Stomach (tissue), 9 donors: ENCODE data around the gene AUTS2. TPM values are rescaled to one million over a fixed set of nuclear protein-coding genes. Genes with fewer than 3 reads are reported as not detected.
A peak's percentile ranks its signal among the peaks of the same experiment; 100 is the strongest.

Experiments used
- DNase-seq, 2 donors: peaks; one replicate each; pipeline versions ENCODE4 v3.0.0 to v3.0.0-alpha.2; 2013 to 2019
- H3K27ac ChIP-seq, 5 donors: fragments of 200-600 bp in 4 of 5; sonication (generic) in 4 of 5; one replicate each; pipeline ENCODE4 v1.5.1; 2013 to 2019; ENCODE audit warnings: mild to moderate bottlenecking in 1 of 5, moderate library complexity in 1 of 5
- H3K27me3 ChIP-seq, 3 donors: fragments of 200-600 bp; sonication (generic); one replicate each; pipeline ENCODE4 v1.5.1; 2017 to 2019; ENCODE audit warnings: mixed run types in 1 of 3
- H3K36me3 ChIP-seq, 4 donors: fragments of 200-600 bp; sonication (generic); 1 replicate in 3 of 4; 2 replicates in 1 of 4; pipeline ENCODE4 v1.5.1; 2016 to 2019
- H3K4me1 ChIP-seq, 4 donors: fragments of 200-600 bp; sonication (generic); one replicate each; pipeline ENCODE4 v1.5.1; 2016 to 2019
- H3K4me3 ChIP-seq, 4 donors: fragments of 200-600 bp; sonication (generic) in 3 of 4; one replicate each; pipeline ENCODE4 v1.5.1; 2016 to 2019; ENCODE audit warnings: mild to moderate bottlenecking in 1 of 4
- H3K9me3 ChIP-seq, 4 donors: fragments of 200-600 bp; sonication (generic); one replicate each; pipeline ENCODE4 v1.5.1; 2016 to 2019
- EP300 ChIP-seq: sonication (generic); formaldehyde crosslinking; IDR thresholded peaks from one replicate; pipeline ENCODE4 v1.6.1; 2017; ENCODE audit warnings: antibody characterized with exemption
- POLR2A ChIP-seq, 4 donors: fragments of 450-650 bp; IDR thresholded peaks; one replicate each; pipeline ENCODE4 v1.6.1; 2016; ENCODE audit warnings: antibody characterized with exemption in 4 of 4, control low read depth in 2 of 4, mild to moderate bottlenecking in 1 of 4, moderate library complexity in 1 of 4
- POLR2AphosphoS5 ChIP-seq, 3 donors: sonication (generic); formaldehyde crosslinking; IDR thresholded peaks; one replicate each; pipeline ENCODE4 v1.6.1; 2016; ENCODE audit warnings: antibody characterized with exemption in 3 of 3
- WGBS, 5 donors: extraction: QIAGEN DNeasy Blood & Tissue Kit in 3 of 5; methylation state at CpG; one replicate each; pipeline versions ENCODE4 v1.1.5 to v1.1.7; 2013 to 2018; 5-methylcytosine and 5-hydroxymethylcytosine counted together
- intact Hi-C: fragments of 100-400 bp; cut with DNase I; formaldehyde crosslinking; loops from one replicate; pipeline ENCODE4 v1.15.1; 2023; ENCODE audit warnings: low total_unique reads
- polyA plus RNA-seq, 3 donors: library from polyadenylated mRNA; stranded (reverse); fragments of 200-250 nt; gene quantifications; one replicate each; pipeline ENCODE4 v1.2.3, GENCODE V29; 2013
- total RNA-seq, 5 donors: library from RNA; depleted of rRNA; stranded (reverse); fragments of >200 nt; gene quantifications; one replicate each; pipeline versions ENCODE4 v1.1.0 to v1.2.3, GENCODE V29; 2014 to 2016
- TF ChIP-seq, protein P1 (sequence below), 7 experiments: fragments of 450-650 bp in 4 of 7; fragments of 200-600 bp in 3 of 7; sonication (generic) in 3 of 7; IDR thresholded peaks; one replicate each; pipeline ENCODE4 v1.5.1; 2016 to 2019; ENCODE audit warnings: antibody characterized with exemption in 7 of 7, control low read depth in 2 of 7, mild to moderate bottlenecking in 1 of 7
- donor health status: healthy with polysubstance abuse.
- donor health status: Bipolar disorder and iron deficiency.
- donor health status: healthy.

The AUTS2 gene
- total and polyA plus RNA-seq, 8 donors = 3.8 to 90.3 (median 38.1) TPM

DNA sequence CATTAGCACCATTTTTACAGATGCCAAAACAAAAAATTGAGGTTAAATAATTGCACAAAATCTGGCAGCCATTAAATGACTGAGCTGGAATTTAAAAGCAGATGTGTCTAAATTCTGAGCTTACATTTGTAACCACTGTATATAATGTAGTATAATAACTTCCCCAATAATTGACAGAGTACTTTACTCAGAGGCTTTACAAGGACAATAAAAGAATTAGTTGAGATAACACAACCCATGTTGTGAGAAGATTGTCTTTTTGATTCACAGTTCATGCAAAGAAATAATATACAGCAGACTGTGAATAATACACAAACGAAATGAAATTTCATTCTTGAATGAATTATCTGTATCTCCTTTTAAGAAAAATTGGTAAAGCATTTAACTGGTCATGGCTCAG is 417.1 kb downstream of the AUTS2 start:
- no peak for TF ChIP-seq POLR2A (IDR thresholded peaks at IDR 0.05)
- TF ChIP-seq EP300 = no peak
- TF ChIP-seq, protein P1, sequence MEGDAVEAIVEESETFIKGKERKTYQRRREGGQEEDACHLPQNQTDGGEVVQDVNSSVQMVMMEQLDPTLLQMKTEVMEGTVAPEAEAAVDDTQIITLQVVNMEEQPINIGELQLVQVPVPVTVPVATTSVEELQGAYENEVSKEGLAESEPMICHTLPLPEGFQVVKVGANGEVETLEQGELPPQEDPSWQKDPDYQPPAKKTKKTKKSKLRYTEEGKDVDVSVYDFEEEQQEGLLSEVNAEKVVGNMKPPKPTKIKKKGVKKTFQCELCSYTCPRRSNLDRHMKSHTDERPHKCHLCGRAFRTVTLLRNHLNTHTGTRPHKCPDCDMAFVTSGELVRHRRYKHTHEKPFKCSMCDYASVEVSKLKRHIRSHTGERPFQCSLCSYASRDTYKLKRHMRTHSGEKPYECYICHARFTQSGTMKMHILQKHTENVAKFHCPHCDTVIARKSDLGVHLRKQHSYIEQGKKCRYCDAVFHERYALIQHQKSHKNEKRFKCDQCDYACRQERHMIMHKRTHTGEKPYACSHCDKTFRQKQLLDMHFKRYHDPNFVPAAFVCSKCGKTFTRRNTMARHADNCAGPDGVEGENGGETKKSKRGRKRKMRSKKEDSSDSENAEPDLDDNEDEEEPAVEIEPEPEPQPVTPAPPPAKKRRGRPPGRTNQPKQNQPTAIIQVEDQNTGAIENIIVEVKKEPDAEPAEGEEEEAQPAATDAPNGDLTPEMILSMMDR (IDR thresholded peaks at IDR 0.05) = no peak
- no peak for TF ChIP-seq POLR2AphosphoS5 (IDR thresholded peaks at IDR 0.05)
- H3K27ac ChIP-seq = no peak overlapping the region

DNA sequence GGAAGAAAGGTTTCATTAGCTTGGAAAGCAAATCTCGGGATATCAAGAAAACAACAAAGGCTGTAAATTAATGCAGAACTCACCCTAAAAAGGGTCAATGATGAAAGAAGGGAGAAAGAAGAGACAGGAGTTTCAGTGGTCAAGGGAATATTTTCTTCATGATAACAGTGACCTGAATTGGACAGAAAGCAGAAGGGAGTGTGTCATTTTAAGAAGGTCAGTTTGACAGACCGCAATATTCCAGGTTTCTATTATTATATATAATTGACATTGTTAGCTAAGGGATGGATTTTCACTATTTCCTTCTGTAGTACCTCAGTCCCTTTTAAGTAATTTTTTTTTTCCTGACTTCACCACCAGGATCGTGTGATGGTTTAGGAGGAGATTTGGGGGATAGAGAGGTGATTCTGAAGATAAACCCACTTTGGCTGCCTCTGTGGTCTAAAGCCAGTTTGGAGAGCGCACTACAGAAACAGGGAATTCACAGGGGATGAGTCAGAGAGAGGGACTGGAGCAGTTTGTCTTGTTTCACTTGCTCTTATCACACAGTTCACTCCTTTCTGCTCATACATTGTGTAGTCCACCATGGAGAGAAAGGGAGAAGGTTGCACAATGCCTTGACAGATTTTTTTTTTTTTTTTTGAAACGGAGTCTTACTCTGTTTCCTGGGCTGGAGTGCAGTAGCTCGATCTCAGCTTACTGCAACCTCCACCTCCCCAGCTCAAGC is 417.9 kb downstream of the AUTS2 start:
- Histone ChIP-seq H3K36me3 (no peaks in the 10 kb centered on the region), H3K27me3 (no peaks in the 10 kb centered on the region), H3K27ac (peak overlapping the region in 1 of 5 donors; percentile 9), H3K4me3 (no peak overlapping the region), H3K9me3 (no peaks in the 10 kb centered on the region), H3K4me1 (peaks cover 0 to 5% (median 0%) of the 10 kb centered on the region in 4 donors)
- TF ChIP-seq, protein P1 (IDR thresholded peaks at IDR 0.05) = no peak
- TF ChIP-seq POLR2AphosphoS5 (IDR thresholded peaks at IDR 0.05) = no peak
- TF ChIP-seq POLR2A (IDR thresholded peaks at IDR 0.05) = no peak
- no peak for TF ChIP-seq EP300
- intact Hi-C loops = no loop called here
- 53 to 73% (median 67%) methylated on average over 6 of the region's 6 CpGs for WGBS, 5 donors
- DNase-seq = no peak

More for the DNA sequence above, 417.1 kb downstream of the AUTS2 start:
- Histone ChIP-seq H3K4me1 (peaks cover 0 to 5% (median 0%) of the 10 kb centered on the region in 4 donors), H3K27me3 (no peaks in the 10 kb centered on the region), H3K36me3 (no peaks in the 10 kb centered on the region), H3K4me3 (no peak overlapping the region), H3K9me3 (no peaks in the 10 kb centered on the region)
- intact Hi-C loops = no loop called here
- no peak for DNase-seq
- 63 to 80% (median 70%) methylated on average over 1 of the region's 1 CpG for WGBS, 5 donors

DNA sequence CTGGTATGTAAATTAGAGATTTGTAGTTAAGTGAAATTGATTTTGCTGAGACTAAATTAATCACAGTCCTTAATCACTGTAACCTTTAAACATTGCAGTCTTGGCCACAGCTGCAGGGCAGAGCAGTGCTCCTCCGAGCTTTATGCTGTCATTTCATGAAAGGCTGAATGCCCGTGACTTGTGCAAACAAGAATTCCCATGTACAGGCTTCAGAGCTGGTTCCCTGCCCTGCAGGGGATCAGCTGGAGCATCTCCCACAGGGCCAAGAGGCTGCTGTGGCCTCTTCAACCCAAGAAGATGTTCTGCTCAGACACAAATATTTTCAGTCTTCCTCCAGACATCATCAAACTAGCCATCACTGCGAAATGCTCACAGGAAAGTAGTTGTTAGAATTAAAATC is 419.1 kb downstream of the AUTS2 start:
- 56 to 61% (median 58%) methylated on average over 3 of the region's 3 CpGs for WGBS, 5 donors
- no peaks in the 10 kb centered on the region for H3K27me3 ChIP-seq
- no peak overlapping the region for H3K27ac ChIP-seq
- H3K4me3 ChIP-seq = no peak overlapping the region
- peaks cover 0 to 5% (median 0%) of the 10 kb centered on the region in 4 donors for H3K4me1 ChIP-seq
- H3K36me3 ChIP-seq = no peaks in the 10 kb centered on the region
- no peak for DNase-seq
- intact Hi-C loops = no loop called here
- no peaks in the 10 kb centered on the region for H3K9me3 ChIP-seq
- TF ChIP-seq, protein P1 (IDR thresholded peaks at IDR 0.05) = no peak
- no peak for TF ChIP-seq POLR2AphosphoS5 (IDR thresholded peaks at IDR 0.05)
- TF ChIP-seq POLR2A (IDR thresholded peaks at IDR 0.05) = no peak

DNA sequence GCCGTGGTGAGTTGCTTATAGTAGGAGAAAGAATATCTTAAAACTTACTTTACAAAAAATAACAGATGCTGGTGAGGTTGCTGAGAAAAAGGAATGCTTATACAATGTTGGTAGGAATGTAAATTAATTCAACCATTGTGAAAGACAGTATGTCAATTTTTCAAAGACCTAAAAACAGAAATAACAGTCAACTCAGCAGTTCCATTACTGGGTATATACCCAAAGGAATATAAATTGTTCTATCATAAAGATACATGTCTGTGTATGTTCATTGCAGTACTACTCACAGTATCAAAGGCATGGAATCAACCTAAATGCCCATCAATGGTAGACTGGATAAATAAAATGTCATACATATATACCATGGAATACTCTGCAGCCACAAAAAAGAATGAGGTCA is 420.4 kb downstream of the AUTS2 start:
- Histone ChIP-seq H3K36me3 (no peaks in the 10 kb centered on the region), H3K27ac (no peak overlapping the region), H3K27me3 (no peaks in the 10 kb centered on the region), H3K4me3 (no peak overlapping the region), H3K9me3 (no peaks in the 10 kb centered on the region), H3K4me1 (peaks cover 0 to 5% (median 0%) of the 10 kb centered on the region in 4 donors)
- TF ChIP-seq POLR2AphosphoS5 (IDR thresholded peaks at IDR 0.05) = no peak
- TF ChIP-seq, protein P1 (IDR thresholded peaks at IDR 0.05) = no peak
- TF ChIP-seq EP300 = no peak
- TF ChIP-seq POLR2A (IDR thresholded peaks at IDR 0.05) = no peak
- DNase-seq = no peak
- 69 to 93% (median 85%) methylated on average over 1 of the region's 1 CpG for WGBS, 5 donors
- intact Hi-C loops = no loop called here
